H1 (cell line): Measurements from ENCODE around the gene IQCH. TPM values are rescaled to one million over a fixed set of nuclear protein-coding genes. Genes with fewer than 3 reads are reported as not detected.

ENCODE experiments used
- CTCF ChIA-PET: fragments of 300-600 bp; sonication (Branson Sonifier 250); formaldehyde crosslinking; loops from one replicate; lab custom pipeline; 2021; ENCODE audit not compliant: partially characterized antibody; lab: Charles Lee
- POLR2A ChIA-PET: fragments of 300-600 bp; sonication (Branson Sonifier 250); formaldehyde crosslinking; loops from one replicate; lab custom pipeline; 2021; ENCODE audit warnings: inconsistent platforms; ENCODE audit not compliant: partially characterized antibody; lab: Charles Lee
- DNase-seq, 2 experiments: peaks; one replicate each; pipeline versions ENCODE4 v3.0.0 to v3.0.0-alpha.2; 2010 to 2022; ENCODE audit warnings: low spot score in 2 of 2, low read depth in 1 of 2, mixed read lengths in 1 of 2
- FAIRE-seq: peaks from 2 replicates; lab custom pipeline; 2011; peaks lifted over from hg19 to GRCh38; lab: Jason Lieb, UNC
- H2AFZ ChIP-seq: 2 replicates; pipeline ENCODE4 v1.8.1; 2012; ENCODE audit warnings: low read length, inconsistent platforms
- H2AK5ac ChIP-seq: 2 replicates; pipeline ENCODE4 v1.6.1; 2013; ENCODE audit warnings: low read depth, low read length
- H2BK120ac ChIP-seq: replicated peaks from 2 replicates; pipeline ENCODE3; 2013; ENCODE audit warnings: low read depth, low read length, inconsistent platforms
- H2BK12ac ChIP-seq: 2 replicates; pipeline ENCODE4 v1.6.1; 2013; ENCODE audit warnings: low read depth, low read length
- H2BK15ac ChIP-seq: 2 replicates; pipeline ENCODE4 v1.6.1; 2013; ENCODE audit warnings: low read length
- H2BK20ac ChIP-seq: 2 replicates; pipeline ENCODE4 v1.6.1; 2013; ENCODE audit warnings: low read length
- H2BK5ac ChIP-seq: 2 replicates; pipeline ENCODE4 v1.6.1; 2013; ENCODE audit warnings: low read depth, low read length
- H3K14ac ChIP-seq: 2 replicates; pipeline ENCODE4 v1.6.1; 2013; ENCODE audit warnings: inconsistent platforms; ENCODE audit not compliant: insufficient read length
- H3K18ac ChIP-seq: 2 replicates; pipeline ENCODE4 v1.6.1; 2013; ENCODE audit warnings: low read length; ENCODE audit errors: extremely low read depth
- H3K23ac ChIP-seq: 2 replicates; pipeline ENCODE4 v1.6.1; 2013; ENCODE audit warnings: inconsistent platforms; ENCODE audit not compliant: insufficient read length
- H3K23me2 ChIP-seq: 2 replicates; pipeline ENCODE4 v1.6.1; 2013; ENCODE audit warnings: low read depth, low read length
- H3K27ac ChIP-seq: 2 replicates; pipeline ENCODE4 v1.6.1; 2011; ENCODE audit warnings: low read depth, low read length, inconsistent platforms
- H3K27me3 ChIP-seq, 4 experiments: replicated peaks in 1 of 4; 1 replicate in 1 of 4; 2 replicates in 3 of 4; pipeline versions ENCODE4 v1.6.1 to v1.8.1; 2011 to 2013; ENCODE audit warnings: low read length in 3 of 4, mild to moderate bottlenecking in 3 of 4, inconsistent platforms in 2 of 4, mixed read lengths in 2 of 4, moderate library complexity in 1 of 4; ENCODE audit not compliant: control insufficient read depth in 3 of 4, insufficient read depth in 3 of 4; ENCODE audit errors: extremely low read depth in 1 of 4
- H3K36me3 ChIP-seq, 4 experiments: 2 replicates each; pipeline versions ENCODE4 v1.6.1 to v1.8.1; 2011 to 2013; ENCODE audit warnings: mild to moderate bottlenecking in 4 of 4, low read length in 3 of 4, moderate library complexity in 2 of 4, control low read depth in 1 of 4, inconsistent platforms in 1 of 4; ENCODE audit not compliant: insufficient read depth in 4 of 4, control insufficient read depth in 2 of 4
- H3K4ac ChIP-seq: replicated peaks from 2 replicates; pipeline ENCODE3; 2013; ENCODE audit warnings: low read length, low read depth, mixed read lengths, inconsistent platforms; ENCODE audit not compliant: insufficient read length
- H3K4me1 ChIP-seq, 4 experiments: replicated peaks in 1 of 4; 1 replicate in 1 of 4; 2 replicates in 3 of 4; pipeline versions ENCODE4 v1.6.1 to v1.8.1; 2011 to 2013; ENCODE audit warnings: low read length in 3 of 4, inconsistent platforms in 2 of 4, mixed read lengths in 1 of 4; ENCODE audit not compliant: insufficient read depth in 4 of 4, control insufficient read depth in 3 of 4
- H3K4me2 ChIP-seq, 2 experiments: 2 replicates each; pipeline versions ENCODE4 v1.6.1 to v1.8.1; 2011 to 2013; ENCODE audit warnings: low read depth in 2 of 2, low read length in 2 of 2, control low read depth in 1 of 2, inconsistent platforms in 1 of 2, mild to moderate bottlenecking in 1 of 2; ENCODE audit not compliant: insufficient read depth in 1 of 2
- H3K4me3 ChIP-seq, 4 experiments: fragments of 200-600, 300-600 bp in 1 of 4; sonication (generic), shearing (Covaris generic), sonication (Bioruptor Twin) in 1 of 4; 2 replicates each; pipeline versions ENCODE4 v1.5.1 to v1.8.1; 2011 to 2016; ENCODE audit warnings: low read length in 4 of 4, low read depth in 3 of 4, control low read depth in 2 of 4, inconsistent platforms in 2 of 4, mild to moderate bottlenecking in 2 of 4, mixed read lengths in 1 of 4, moderate library complexity in 1 of 4; ENCODE audit not compliant: insufficient read depth in 2 of 4; ENCODE audit errors: extremely low read depth in 1 of 4
- H3K56ac ChIP-seq: replicated peaks from 2 replicates; pipeline ENCODE3; 2013; ENCODE audit warnings: low read depth, mild to moderate bottlenecking, mixed read lengths, low read length, inconsistent platforms; ENCODE audit not compliant: insufficient read length
- H3K79me1 ChIP-seq: 2 replicates; pipeline ENCODE4 v1.6.1; 2013; ENCODE audit warnings: low read depth, low read length, control low read depth
- H3K79me2 ChIP-seq, 2 experiments: 2 replicates each; pipeline versions ENCODE4 v1.6.1 to v1.8.1; 2012 to 2013; ENCODE audit warnings: low read length in 2 of 2, mild to moderate bottlenecking in 2 of 2, inconsistent platforms in 1 of 2; ENCODE audit not compliant: insufficient read depth in 2 of 2, control insufficient read depth in 1 of 2
- H3K9ac ChIP-seq, 4 experiments: replicated peaks in 1 of 4; 1 replicate in 1 of 4; 2 replicates in 3 of 4; pipeline versions ENCODE4 v1.6.1 to v1.8.1; 2011 to 2013; ENCODE audit warnings: low read depth in 3 of 4, low read length in 3 of 4, control low read depth in 2 of 4, mild to moderate bottlenecking in 2 of 4, moderate library complexity in 2 of 4, inconsistent platforms in 1 of 4; ENCODE audit errors: extremely low read depth in 1 of 4
- H3K9me3 ChIP-seq, 2 experiments: 2 replicates each; pipeline versions ENCODE4 v1.6.1 to v1.8.1; 2012 to 2013; ENCODE audit warnings: mild to moderate bottlenecking in 2 of 2, moderate library complexity in 2 of 2, control low read depth in 1 of 2, inconsistent platforms in 1 of 2, low read depth in 1 of 2, low read length in 1 of 2, mixed read lengths in 1 of 2; ENCODE audit not compliant: insufficient read depth in 2 of 2
- H4K20me1 ChIP-seq, 2 experiments: replicated peaks in 1 of 2; 2 replicates each; pipeline versions ENCODE3 to v1.8.1; 2011 to 2013; ENCODE audit warnings: inconsistent platforms in 2 of 2, low read length in 2 of 2, mild to moderate bottlenecking in 1 of 2; ENCODE audit not compliant: insufficient read depth in 2 of 2, control insufficient read depth in 1 of 2
- H4K5ac ChIP-seq: 2 replicates; pipeline ENCODE4 v1.6.1; 2013; ENCODE audit warnings: low read length, low read depth, mixed read lengths, inconsistent platforms; ENCODE audit not compliant: insufficient read length
- H4K8ac ChIP-seq: 2 replicates; pipeline ENCODE4 v1.8.0; 2013; ENCODE audit warnings: mild to moderate bottlenecking, moderate library complexity, low read length, inconsistent platforms; ENCODE audit not compliant: insufficient read depth; ENCODE audit errors: extremely low read depth
- H4K91ac ChIP-seq: replicated peaks from 2 replicates; pipeline ENCODE3; 2013; ENCODE audit warnings: low read length, mixed read lengths, inconsistent platforms; ENCODE audit not compliant: insufficient read length
- CEBPB ChIP-seq: IDR thresholded peaks from 2 replicates; pipeline ENCODE4 v1.6.1; 2012; ENCODE audit warnings: low read depth, low read length
- E2F6 ChIP-seq: IDR thresholded peaks from 2 replicates; pipeline ENCODE4 v1.6.1; 2012; ENCODE audit warnings: inconsistent platforms
- FOSL1 ChIP-seq: IDR thresholded peaks from 2 replicates; pipeline ENCODE4 v1.6.1; 2011; ENCODE audit warnings: mild to moderate bottlenecking, low read depth, low read length, moderate library complexity; ENCODE audit not compliant: insufficient read depth
- MAFK ChIP-seq: IDR thresholded peaks from 2 replicates; pipeline ENCODE4 v1.6.1; 2012; ENCODE audit warnings: low read depth, mild to moderate bottlenecking, improper control_type of control experiment, low read length
- RAD21 ChIP-seq, 2 experiments: IDR thresholded peaks in 1 of 2; conservative IDR thresholded peaks in 1 of 2; 2 replicates each; pipeline ENCODE4 v1.6.1; 2011; ENCODE audit warnings: low read depth in 2 of 2, low read length in 2 of 2, improper control_type of control experiment in 1 of 2, inconsistent platforms in 1 of 2, mild to moderate bottlenecking in 1 of 2, moderate library complexity in 1 of 2
- TCF12 ChIP-seq: IDR thresholded peaks from 2 replicates; pipeline ENCODE4 v1.6.1; 2011; ENCODE audit warnings: low read depth, mild to moderate bottlenecking, low read length
- polyA plus RNA-seq, 7 experiments: library from polyadenylated mRNA; depleted of rRNA in 3 of 7; stranded (reverse) in 5 of 7; unstranded in 2 of 7; fragments of >200 nt in 5 of 7; fragments of 200-250 nt in 2 of 7; gene quantifications; 1 replicate in 5 of 7; 2 replicates in 1 of 7; 4 replicates in 1 of 7; pipeline versions ENCODE4 v1.2.1 to v1.2.3, GENCODE V29; 2011 to 2013; ENCODE audit warnings: missing spikeins in 2 of 7, mixed read lengths in 2 of 7
- total RNA-seq: library from RNA; stranded (reverse); fragmentation: NEBNext Ultra II Directional; extraction: Animal tissue kit (Norgen Biotek cat#: 25700); gene quantifications from 2 replicates; pipeline ENCODE4 v1.2.1, GENCODE V29; 2021

The IQCH gene
- total and polyA plus RNA-seq, 2 of the 8 experiments (the other 6 are each of a cell fraction or from before 2014, with no cell fraction given): 0.60 to 1.9 TPM

GRCh38 chr15:67304778-67305177, 50.2 kb downstream of the IQCH start:
- H2BK12ac ChIP-seq: no peak overlapping the region
- H3K4me1 ChIP-seq: no peaks in the 10 kb centered on the region
- POLR2A ChIA-PET: no interaction called here
- no peak overlapping the region for H2AK5ac ChIP-seq
- no peak overlapping the region for H2BK120ac ChIP-seq
- H3K18ac ChIP-seq: no peak overlapping the region
- H3K14ac ChIP-seq: no peak overlapping the region
- H3K36me3 ChIP-seq: no peaks in the 10 kb centered on the region
- no peak overlapping the region for H3K4me3 ChIP-seq
- no peak for DNase-seq
- H2BK20ac ChIP-seq: no peak overlapping the region
- no peak overlapping the region for H2BK5ac ChIP-seq
- no peak overlapping the region for H4K8ac ChIP-seq
- CTCF ChIA-PET: interaction anchor here (0.6 to 12.4 kb wide), 22 partner anchors 10 to 1789 kb away, joined by 3 to 125 read pairs (median 4); no protein-coding TSS in a partner anchor
- no peak overlapping the region for H4K91ac ChIP-seq
- no peaks in the 10 kb centered on the region for H3K79me1 ChIP-seq
- H3K4me2 ChIP-seq: no peak overlapping the region
- no peaks in the 10 kb centered on the region for H3K9me3 ChIP-seq
- no peaks in the 10 kb centered on the region for H4K20me1 ChIP-seq
- H3K23ac ChIP-seq: no peak overlapping the region
- no peak overlapping the region for H4K5ac ChIP-seq
- no peak for TF ChIP-seq FOSL1
- TF ChIP-seq E2F6: no peak
- TF ChIP-seq TCF12: no peak
- TF ChIP-seq RAD21 (IDR thresholded peaks at IDR 0.05 in 1 of 2, conservative IDR thresholded peaks at IDR 0.05 in 1 of 2; ENCODE audit: low read depth in 2 of 2, low read length in 2 of 2): no peak
- TF ChIP-seq CEBPB: no peak
- TF ChIP-seq MAFK: no peak
- TF ChIP-seq, all 59 proteins: peak for 0
- no peak for FAIRE-seq
- no peak overlapping the region for H3K27ac ChIP-seq
- no peak overlapping the region for H3K4ac ChIP-seq
- no peaks in the 10 kb centered on the region for H3K79me2 ChIP-seq
- H3K9ac ChIP-seq: no peak overlapping the region
- H3K56ac ChIP-seq: no peak overlapping the region
- no peaks in the 10 kb centered on the region for H3K27me3 ChIP-seq
- H2AFZ ChIP-seq: no peak overlapping the region
- H2BK15ac ChIP-seq: no peak overlapping the region
- H3K23me2 ChIP-seq: no peaks in the 10 kb centered on the region
